ENCODE measurements around the gene CNPY4. TPM values are rescaled to one million over a fixed set of nuclear protein-coding genes. Genes with fewer than 3 reads are reported as not detected.
A peak's percentile ranks its signal among the peaks of the same experiment; 100 is the strongest.

The CNPY4 gene, protein sequence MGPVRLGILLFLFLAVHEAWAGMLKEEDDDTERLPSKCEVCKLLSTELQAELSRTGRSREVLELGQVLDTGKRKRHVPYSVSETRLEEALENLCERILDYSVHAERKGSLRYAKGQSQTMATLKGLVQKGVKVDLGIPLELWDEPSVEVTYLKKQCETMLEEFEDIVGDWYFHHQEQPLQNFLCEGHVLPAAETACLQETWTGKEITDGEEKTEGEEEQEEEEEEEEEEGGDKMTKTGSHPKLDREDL
- 26.3 and 29.7 TPM in 2 replicates for polyA plus RNA-seq (2011; rRNA removed)
- 11.5 and 16.5 TPM in 2 replicates for polyA minus RNA-seq (2011; rRNA and poly(A)+ RNA removed)

DNA sequence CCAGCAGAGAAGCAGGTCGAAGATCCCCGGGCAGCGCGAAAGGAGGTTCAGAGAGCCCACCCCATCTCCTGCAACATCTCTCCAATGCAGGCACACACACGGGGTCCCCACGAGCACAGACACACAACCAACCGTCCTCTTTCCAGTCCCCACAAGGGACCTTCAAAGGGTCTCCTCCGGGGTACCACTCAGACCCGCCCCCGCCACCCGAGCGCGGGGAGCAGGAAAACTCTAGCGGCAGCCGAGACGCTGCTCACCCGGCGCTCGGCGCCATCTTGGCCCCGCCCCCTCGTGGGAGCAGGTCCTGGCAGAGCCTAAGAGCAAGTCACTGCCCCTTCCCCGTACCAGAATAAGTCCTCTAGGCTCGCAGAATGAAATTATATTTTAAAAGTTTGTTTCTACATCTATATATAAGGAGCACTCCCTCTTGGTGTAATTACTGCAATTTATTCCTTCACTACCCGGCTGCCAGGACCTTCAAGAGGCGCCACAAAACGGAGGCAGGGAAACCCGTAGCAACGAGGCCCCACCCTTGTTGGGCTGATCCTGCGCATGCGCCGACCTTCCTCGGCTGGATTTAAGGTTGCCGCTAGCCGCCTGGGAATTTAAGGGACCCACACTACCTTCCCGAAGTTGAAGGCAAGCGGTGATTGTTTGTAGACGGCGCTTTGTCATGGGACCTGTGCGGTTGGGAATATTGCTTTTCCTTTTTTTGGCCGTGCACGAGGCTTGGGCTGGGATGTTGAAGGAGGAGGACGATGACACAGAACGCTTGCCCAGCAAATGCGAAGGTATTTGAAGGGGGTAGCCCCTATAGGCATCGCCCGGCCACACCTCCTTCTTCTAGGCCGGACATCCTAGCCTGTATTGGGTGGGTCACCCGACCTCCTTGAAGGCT lies at the start of gene CNPY4, which contains the start of gene TAF6:
TSS of gene CNPY4 (plus strand) at position 563 of the 898 bp plus-strand sequence. CDS start at position 674, 111 bp downstream.
TSS of gene TAF6 (minus strand) at position 287 of the 898 bp plus-strand sequence. CDS start 5,149 bp downstream, outside the sequence.
- TF ChIP-seq, protein P1, sequence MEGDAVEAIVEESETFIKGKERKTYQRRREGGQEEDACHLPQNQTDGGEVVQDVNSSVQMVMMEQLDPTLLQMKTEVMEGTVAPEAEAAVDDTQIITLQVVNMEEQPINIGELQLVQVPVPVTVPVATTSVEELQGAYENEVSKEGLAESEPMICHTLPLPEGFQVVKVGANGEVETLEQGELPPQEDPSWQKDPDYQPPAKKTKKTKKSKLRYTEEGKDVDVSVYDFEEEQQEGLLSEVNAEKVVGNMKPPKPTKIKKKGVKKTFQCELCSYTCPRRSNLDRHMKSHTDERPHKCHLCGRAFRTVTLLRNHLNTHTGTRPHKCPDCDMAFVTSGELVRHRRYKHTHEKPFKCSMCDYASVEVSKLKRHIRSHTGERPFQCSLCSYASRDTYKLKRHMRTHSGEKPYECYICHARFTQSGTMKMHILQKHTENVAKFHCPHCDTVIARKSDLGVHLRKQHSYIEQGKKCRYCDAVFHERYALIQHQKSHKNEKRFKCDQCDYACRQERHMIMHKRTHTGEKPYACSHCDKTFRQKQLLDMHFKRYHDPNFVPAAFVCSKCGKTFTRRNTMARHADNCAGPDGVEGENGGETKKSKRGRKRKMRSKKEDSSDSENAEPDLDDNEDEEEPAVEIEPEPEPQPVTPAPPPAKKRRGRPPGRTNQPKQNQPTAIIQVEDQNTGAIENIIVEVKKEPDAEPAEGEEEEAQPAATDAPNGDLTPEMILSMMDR (IDR thresholded peaks at IDR 0.05; ENCODE audit: low read depth, low read length): no peak
- ChIA-PET CTCF (interaction anchor here (2.2 kb wide), 2 partner anchors 11 to 14 kb away, joined by 9 to 11 read pairs; no protein-coding TSS in a partner anchor), POLR2A (interaction anchor here (0.6 kb wide), 1 partner anchor 39 kb away, joined by 3 read pairs; the partner anchor contains the start of gene TRAPPC14)
- H3K27me3 ChIP-seq (ENCODE audit: control insufficient read depth, insufficient read depth, low read length): no peaks in the 10 kb centered on the region
- peak within 1 kb of the TSS; percentile 74 for H3K27ac ChIP-seq (ENCODE audit: low read depth, low read length)
- peak; percentile 91 for DNase-seq (ENCODE audit: low read depth, low spot score)
- H3K9me3 ChIP-seq (ENCODE audit: control insufficient read depth, insufficient read depth, low read length): no peaks in the 10 kb centered on the region
- H3K4me3 ChIP-seq (ENCODE audit: low read depth, low read length): peak within 1 kb of the TSS; percentile 98

DNA sequence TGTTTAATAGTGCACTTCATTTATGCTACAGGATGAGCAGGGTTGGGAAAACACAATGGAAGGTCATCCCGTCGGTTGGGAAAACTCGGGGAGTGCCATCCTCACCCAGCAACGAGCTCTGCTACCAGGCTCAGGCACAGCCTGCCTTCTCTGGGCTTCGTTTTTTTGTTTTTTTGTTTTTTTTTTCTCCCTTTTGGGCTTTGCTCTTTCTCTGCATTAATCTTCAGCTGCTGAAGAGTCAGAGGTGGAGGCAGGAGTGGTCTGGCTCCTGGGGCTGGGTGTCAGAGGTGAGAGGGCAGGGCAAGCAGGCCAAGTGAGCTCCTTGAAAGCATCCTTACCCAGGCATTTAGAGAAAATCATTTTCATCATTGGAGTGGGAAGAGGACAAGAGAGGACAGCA lies 49.4 kb upstream of the CNPY4 start:
- H3K4me3 ChIP-seq (ENCODE audit: low read depth, low read length): no peak overlapping the region
- no peak overlapping the region for H3K27ac ChIP-seq (ENCODE audit: low read depth, low read length)
- DNase-seq (ENCODE audit: low read depth, low spot score): no peak
- ChIA-PET POLR2A (interaction anchor here (0.6 kb wide), 1 partner anchor 37 kb away, joined by 4 read pairs; no protein-coding TSS in a partner anchor), CTCF (interaction anchor here (1.4 kb wide), 1 partner anchor 12 kb away, joined by 5 read pairs; no protein-coding TSS in a partner anchor)
- H3K9me3 ChIP-seq (ENCODE audit: control insufficient read depth, insufficient read depth, low read length): peaks cover 69% of the 10 kb centered on the region
- H3K27me3 ChIP-seq (ENCODE audit: control insufficient read depth, insufficient read depth, low read length): no peaks in the 10 kb centered on the region
- TF ChIP-seq, protein P1 (IDR thresholded peaks at IDR 0.05; ENCODE audit: low read depth, low read length): no peak

DNA sequence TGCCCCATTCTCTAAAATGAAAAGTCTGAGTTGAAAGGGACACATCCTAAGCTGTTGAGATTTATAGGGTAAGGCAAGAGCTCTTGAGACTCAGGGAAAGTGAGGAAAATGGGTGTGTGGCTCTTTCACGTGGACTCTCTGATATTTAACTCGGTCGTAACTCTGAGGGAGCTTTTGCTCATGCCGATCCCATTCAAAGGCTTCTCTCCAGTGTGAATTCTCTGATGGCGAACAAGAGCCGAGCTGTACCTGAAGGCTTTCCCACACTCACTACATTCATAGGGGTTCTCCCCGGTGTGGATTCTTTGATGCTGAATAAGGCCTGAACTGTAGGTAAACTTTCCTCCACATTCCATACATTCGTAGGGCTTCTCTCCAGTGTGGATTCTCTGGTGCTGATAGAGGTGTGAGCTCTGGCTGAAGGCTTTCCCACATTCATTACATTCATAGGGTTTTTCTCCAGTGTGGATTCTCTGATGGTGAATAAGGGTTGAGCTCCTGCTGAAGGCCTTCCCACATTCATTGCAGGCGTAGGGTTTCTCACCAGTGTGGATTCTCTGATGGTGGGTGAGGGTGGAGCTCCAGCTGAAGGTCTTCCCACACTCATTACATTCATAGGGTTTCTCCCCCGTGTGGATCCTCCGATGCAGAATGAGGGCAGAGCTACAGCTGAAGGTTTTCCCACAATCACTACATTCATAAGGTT lies 48.3 kb upstream of the CNPY4 start:
- POLR2A ChIA-PET: no interaction called here
- CTCF ChIA-PET: interaction anchor here (1.0 kb wide), 1 partner anchor 11 kb away, joined by 3 read pairs; no protein-coding TSS in a partner anchor
- Histone ChIP-seq H3K27me3 (ENCODE audit: control insufficient read depth, insufficient read depth, low read length) (no peaks in the 10 kb centered on the region), H3K9me3 (ENCODE audit: control insufficient read depth, insufficient read depth, low read length) (peaks cover 80% of the 10 kb centered on the region), H3K4me3 (ENCODE audit: low read depth, low read length) (no peak overlapping the region), H3K27ac (ENCODE audit: low read depth, low read length) (no peak overlapping the region)
- TF ChIP-seq, protein P1 (IDR thresholded peaks at IDR 0.05; ENCODE audit: low read depth, low read length): no peak
- no peak for DNase-seq (ENCODE audit: low read depth, low spot score)

DNA sequence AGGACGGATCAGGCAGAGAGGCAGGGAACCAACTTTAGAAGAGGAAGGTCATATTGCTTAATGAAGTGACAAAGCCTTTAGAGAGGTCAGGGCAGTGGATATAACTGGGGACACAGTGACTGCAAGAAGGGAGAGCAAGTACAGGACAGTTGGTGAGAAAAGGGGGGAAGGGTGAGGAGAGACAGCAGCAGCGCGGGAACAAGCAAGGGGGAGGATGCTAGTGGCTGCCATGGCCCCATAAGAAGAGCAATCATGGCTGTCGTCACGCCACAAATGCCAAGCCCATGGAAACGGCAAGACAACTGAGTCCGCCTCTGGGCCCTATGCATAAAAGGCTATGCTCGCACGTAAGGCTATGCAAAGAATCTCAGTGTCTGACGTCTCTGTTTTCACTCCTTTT lies 47.0 kb upstream of the CNPY4 start:
- TF ChIP-seq, protein P1 (IDR thresholded peaks at IDR 0.05; ENCODE audit: low read depth, low read length): no peak
- POLR2A ChIA-PET: interaction anchor here (0.6 kb wide), 1 partner anchor 1122 kb away, joined by 5 read pairs; no protein-coding TSS in a partner anchor
- Histone ChIP-seq H3K27me3 (ENCODE audit: control insufficient read depth, insufficient read depth, low read length) (no peaks in the 10 kb centered on the region), H3K9me3 (ENCODE audit: control insufficient read depth, insufficient read depth, low read length) (peaks cover 92% of the 10 kb centered on the region), H3K27ac (ENCODE audit: low read depth, low read length) (no peak overlapping the region), H3K4me3 (ENCODE audit: low read depth, low read length) (no peak overlapping the region)
- no peak for DNase-seq (ENCODE audit: low read depth, low spot score)
- CTCF ChIA-PET: no interaction called here
